ACC112 (cell line): ENCODE measurements around the gene BTBD17.
"Not testable (repeated sequence)": the region's sequence is repeated elsewhere in the genome, so short reads cannot be mapped to it uniquely, and the experiment has no call there.

Source experiments
- H2AFZ ChIP-seq: fragments of 200-600 bp; sonication (generic); one replicate; pipeline ENCODE4 v1.6.0; 2017; ENCODE audit warnings: antibody characterized with exemption, low read length; ENCODE audit not compliant: unreplicated experiment
- H3K27ac ChIP-seq: fragments of 200-600 bp; sonication (generic); 2 replicates; pipeline ENCODE4 v1.5.1; 2014; ENCODE audit warnings: low read depth, mild to moderate bottlenecking, antibody characterized with exemption, low read length, moderate library complexity
- H3K27me3 ChIP-seq: fragments of 200-600 bp; sonication (generic); 2 replicates; pipeline ENCODE4 v1.6.1; 2014; ENCODE audit warnings: mild to moderate bottlenecking, antibody characterized with exemption, low read length, moderate library complexity, mixed read lengths; ENCODE audit not compliant: insufficient read depth
- H3K36me3 ChIP-seq: fragments of 200-600 bp; sonication (generic); 2 replicates; pipeline ENCODE4 v1.6.1; 2016; ENCODE audit warnings: mild to moderate bottlenecking, antibody characterized with exemption, low read length, moderate library complexity, mixed read lengths; ENCODE audit not compliant: insufficient read depth
- H3K4me1 ChIP-seq: fragments of 200-600 bp; sonication (generic); one replicate; pipeline ENCODE4 v1.6.1; 2016; ENCODE audit warnings: low read length, mixed read lengths; ENCODE audit not compliant: insufficient read depth, unreplicated experiment, control insufficient read depth
- H3K4me3 ChIP-seq: fragments of 200-600 bp; sonication (generic); 2 replicates; pipeline ENCODE4 v1.5.1; 2014; ENCODE audit warnings: mild to moderate bottlenecking, low read depth, low read length
- H3K79me2 ChIP-seq: fragments of 200-600 bp; sonication (generic); one replicate; pipeline ENCODE4 v1.6.0; 2016; ENCODE audit warnings: low read length; ENCODE audit not compliant: control insufficient read depth, unreplicated experiment, insufficient read depth

BTBD17 gene

GRCh38 chr17:74361230-74362068 lies at the start of gene BTBD17:
Gene BTBD17, minus strand, starts transcription at chr17:74361868. Its CDS starts 49 bp downstream, at chr17:74361819.
- peaks cover 60% of the 10 kb centered on the region for H3K27me3 ChIP-seq
- no peak within 1 kb of the TSS for H3K4me3 ChIP-seq
- no peaks in the 10 kb centered on the region for H3K79me2 ChIP-seq
- no peaks in the 10 kb centered on the region for H3K36me3 ChIP-seq
- H3K27ac ChIP-seq: no peak within 1 kb of the TSS
- no peak within 1 kb of the TSS for H2AFZ ChIP-seq
- no peaks in the 10 kb centered on the region for H3K4me1 ChIP-seq

GRCh38 chr17:74410001-74410443 lies 48.4 kb upstream of the BTBD17 start:
- no peak overlapping the region for H3K4me3 ChIP-seq
- H3K4me1 ChIP-seq: no peaks in the 10 kb centered on the region
- H3K79me2 ChIP-seq: no peaks in the 10 kb centered on the region
- H3K36me3 ChIP-seq: no peaks in the 10 kb centered on the region
- H3K27ac ChIP-seq: no peak overlapping the region
- no peak overlapping the region for H2AFZ ChIP-seq
- no peaks in the 10 kb centered on the region for H3K27me3 ChIP-seq

- H3K4me3 ChIP-seq: no peak overlapping the region
- no peaks in the 10 kb centered on the region for H3K36me3 ChIP-seq
- no peak overlapping the region for H2AFZ ChIP-seq
- H3K79me2 ChIP-seq: no peaks in the 10 kb centered on the region
- no peaks in the 10 kb centered on the region for H3K4me1 ChIP-seq
- no peak overlapping the region for H3K27ac ChIP-seq
- H3K27me3 ChIP-seq: 0 out of 2 replicates have a peak, but pooled peaks cover 7% of the 10 kb centered on the region
Measured at GRCh38 chr17:74408815-74409214, 47.1 kb upstream of the BTBD17 start.

- Histone ChIP-seq H2AFZ (no peak overlapping the region), H3K27ac (no peak overlapping the region), H3K4me1 (no peaks in the 10 kb centered on the region), H3K79me2 (no peaks in the 10 kb centered on the region), H3K4me3 (no peak overlapping the region), H3K36me3 (no peaks in the 10 kb centered on the region), H3K27me3 (0 out of 2 replicates have a peak, but pooled peaks cover 12% of the 10 kb centered on the region)
Measured at GRCh38 chr17:74408262-74408661, 46.6 kb upstream of the BTBD17 start.

GRCh38 chr17:74407384-74407783 lies 45.7 kb upstream of the BTBD17 start:
- 0 out of 2 replicates have a peak, but pooled peaks cover 12% of the 10 kb centered on the region for H3K27me3 ChIP-seq
- H3K79me2 ChIP-seq: no peaks in the 10 kb centered on the region
- H3K36me3 ChIP-seq: no peaks in the 10 kb centered on the region
- H3K4me3 ChIP-seq: no peak overlapping the region
- H2AFZ ChIP-seq: no peak overlapping the region
- no peak overlapping the region for H3K27ac ChIP-seq
- no peaks in the 10 kb centered on the region for H3K4me1 ChIP-seq

- 0 out of 2 replicates have a peak, but pooled peaks cover 12% of the 10 kb centered on the region for H3K27me3 ChIP-seq
- not testable (repeated sequence) for H3K79me2 ChIP-seq, H3K27ac ChIP-seq, H3K36me3 ChIP-seq, H3K4me1 ChIP-seq, H3K4me3 ChIP-seq, H2AFZ ChIP-seq
Measured at GRCh38 chr17:74405311-74405710, 43.6 kb upstream of the BTBD17 start.

- no peaks in the 10 kb centered on the region for H3K4me1 ChIP-seq
- peaks cover 17% of the 10 kb centered on the region; the same call in 1 of the 2 replicates for H3K27me3 ChIP-seq
- H3K27ac ChIP-seq: no peak overlapping the region
- H3K4me3 ChIP-seq: no peak overlapping the region
- H3K79me2 ChIP-seq: no peaks in the 10 kb centered on the region
- no peak overlapping the region for H2AFZ ChIP-seq
- H3K36me3 ChIP-seq: no peaks in the 10 kb centered on the region
Measured at GRCh38 chr17:74404789-74405188, 43.1 kb upstream of the BTBD17 start.

GRCh38 chr17:74404218-74404617 lies 42.5 kb upstream of the BTBD17 start:
- H3K27me3 ChIP-seq: peaks cover 19% of the 10 kb centered on the region; the same call in 1 of the 2 replicates
- H3K79me2 ChIP-seq: no peaks in the 10 kb centered on the region
- H3K4me3 ChIP-seq: no peak overlapping the region
- H3K36me3 ChIP-seq: no peaks in the 10 kb centered on the region
- no peak overlapping the region for H3K27ac ChIP-seq
- no peaks in the 10 kb centered on the region for H3K4me1 ChIP-seq
- no peak overlapping the region for H2AFZ ChIP-seq

GRCh38 chr17:74403512-74404137 lies 42.0 kb upstream of the BTBD17 start:
- Histone ChIP-seq H3K4me3 (no peak overlapping the region), H3K27ac (no peak overlapping the region), H3K79me2 (no peaks in the 10 kb centered on the region), H3K4me1 (no peaks in the 10 kb centered on the region), H3K36me3 (no peaks in the 10 kb centered on the region), H3K27me3 (peaks cover 23% of the 10 kb centered on the region; the same call in 1 of the 2 replicates), H2AFZ (no peak overlapping the region)

GRCh38 chr17:74402048-74402447 lies 40.4 kb upstream of the BTBD17 start:
- H3K27ac ChIP-seq: no peak overlapping the region
- no peak overlapping the region for H2AFZ ChIP-seq
- peaks cover 23% of the 10 kb centered on the region; the same call in 1 of the 2 replicates for H3K27me3 ChIP-seq
- no peak overlapping the region for H3K4me3 ChIP-seq
- no peaks in the 10 kb centered on the region for H3K36me3 ChIP-seq
- H3K4me1 ChIP-seq: no peaks in the 10 kb centered on the region
- no peaks in the 10 kb centered on the region for H3K79me2 ChIP-seq
